Activated CD4-positive, alpha-beta T cell treated with anti-CD3 and anti-CD28 coated beads, Interleukin-2, amount 50 U/mL, for 4 hours (primary cell): ENCODE data around the gene ACADS.
A peak's percentile ranks its signal among the peaks of the same experiment; 100 is the strongest.

Experiments used
- DNase-seq, 2 experiments: peaks; one replicate each; pipeline ENCODE4 v3.0.0-alpha.2; 2020

Gene ACADS, protein sequence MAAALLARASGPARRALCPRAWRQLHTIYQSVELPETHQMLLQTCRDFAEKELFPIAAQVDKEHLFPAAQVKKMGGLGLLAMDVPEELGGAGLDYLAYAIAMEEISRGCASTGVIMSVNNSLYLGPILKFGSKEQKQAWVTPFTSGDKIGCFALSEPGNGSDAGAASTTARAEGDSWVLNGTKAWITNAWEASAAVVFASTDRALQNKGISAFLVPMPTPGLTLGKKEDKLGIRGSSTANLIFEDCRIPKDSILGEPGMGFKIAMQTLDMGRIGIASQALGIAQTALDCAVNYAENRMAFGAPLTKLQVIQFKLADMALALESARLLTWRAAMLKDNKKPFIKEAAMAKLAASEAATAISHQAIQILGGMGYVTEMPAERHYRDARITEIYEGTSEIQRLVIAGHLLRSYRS

GRCh38 chr12:120725659-120726509, at the start of gene ACADS:
Gene ACADS (plus strand): TSS chr12:120725826. CDS start chr12:120725886, 60 bp downstream.
- peak; percentile 83 for DNase-seq

DNA sequence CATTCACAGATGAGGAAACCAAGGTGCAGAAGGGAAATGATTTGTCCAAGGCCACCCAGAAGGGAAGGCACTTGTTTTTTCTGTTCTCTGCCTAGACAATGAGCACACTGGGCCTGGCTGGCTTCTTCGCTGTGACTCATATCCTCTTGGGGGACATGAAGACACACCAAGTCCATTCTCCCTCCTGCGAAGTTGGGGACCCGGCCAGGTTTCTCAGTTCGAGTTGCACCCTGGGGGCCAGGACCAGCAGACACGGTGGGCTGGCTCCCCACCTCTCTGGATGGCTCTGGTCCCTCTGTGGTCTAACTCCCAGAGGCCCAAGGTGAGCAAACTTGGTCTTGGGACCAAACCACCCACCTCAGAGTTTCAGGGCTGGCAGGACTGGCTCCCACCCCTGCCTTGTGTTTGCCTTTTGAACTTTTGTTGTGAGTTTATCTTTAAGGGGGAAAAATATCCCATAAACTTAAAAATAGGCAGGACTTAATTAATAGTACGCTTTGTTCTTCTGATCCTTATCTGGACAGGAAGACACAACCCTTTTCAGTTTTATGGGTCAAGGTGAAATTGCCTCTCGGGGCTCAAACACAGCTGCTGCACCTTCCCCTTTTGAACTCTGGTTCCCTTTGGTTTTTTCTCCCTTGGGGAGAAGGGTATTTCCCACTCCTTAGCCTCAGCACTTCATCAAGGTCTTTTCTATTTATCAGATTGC, 47.7 kb upstream of the ACADS start:
- DNase-seq, result no peak

GRCh38 chr12:120678572-120678971, 47.1 kb upstream of the ACADS start:
- DNase-seq, result no peak

GRCh38 chr12:120680165-120680738, 45.4 kb upstream of the ACADS start:
- no peak for DNase-seq

- DNase-seq, result no peak
Observed at GRCh38 chr12:120684523-120684932, 41.1 kb upstream of the ACADS start.

DNA sequence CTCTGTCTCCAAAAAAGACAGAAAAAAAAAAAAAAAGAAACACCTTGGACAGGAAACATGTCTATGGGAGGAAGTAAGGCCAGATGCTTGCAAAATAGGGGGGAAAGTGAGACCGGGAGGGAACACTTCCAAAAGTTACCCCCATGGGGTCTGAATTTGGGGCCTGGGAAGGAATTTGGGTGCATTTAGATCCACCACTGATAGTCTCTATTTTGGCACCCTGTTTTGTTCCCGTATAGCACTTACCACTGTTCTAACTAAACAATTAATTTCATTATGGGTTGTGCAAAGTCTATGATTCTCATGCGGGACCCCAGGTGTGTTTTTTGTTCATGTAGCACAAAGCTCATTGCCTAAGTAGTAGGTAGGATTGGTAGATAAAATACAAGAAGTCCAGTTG, 40.1 kb upstream of the ACADS start:
- DNase-seq, result no peak

- DNase-seq, result peak; percentile 95 to 96
Observed at GRCh38 chr12:120686151-120686689, 39.4 kb upstream of the ACADS start.

DNA sequence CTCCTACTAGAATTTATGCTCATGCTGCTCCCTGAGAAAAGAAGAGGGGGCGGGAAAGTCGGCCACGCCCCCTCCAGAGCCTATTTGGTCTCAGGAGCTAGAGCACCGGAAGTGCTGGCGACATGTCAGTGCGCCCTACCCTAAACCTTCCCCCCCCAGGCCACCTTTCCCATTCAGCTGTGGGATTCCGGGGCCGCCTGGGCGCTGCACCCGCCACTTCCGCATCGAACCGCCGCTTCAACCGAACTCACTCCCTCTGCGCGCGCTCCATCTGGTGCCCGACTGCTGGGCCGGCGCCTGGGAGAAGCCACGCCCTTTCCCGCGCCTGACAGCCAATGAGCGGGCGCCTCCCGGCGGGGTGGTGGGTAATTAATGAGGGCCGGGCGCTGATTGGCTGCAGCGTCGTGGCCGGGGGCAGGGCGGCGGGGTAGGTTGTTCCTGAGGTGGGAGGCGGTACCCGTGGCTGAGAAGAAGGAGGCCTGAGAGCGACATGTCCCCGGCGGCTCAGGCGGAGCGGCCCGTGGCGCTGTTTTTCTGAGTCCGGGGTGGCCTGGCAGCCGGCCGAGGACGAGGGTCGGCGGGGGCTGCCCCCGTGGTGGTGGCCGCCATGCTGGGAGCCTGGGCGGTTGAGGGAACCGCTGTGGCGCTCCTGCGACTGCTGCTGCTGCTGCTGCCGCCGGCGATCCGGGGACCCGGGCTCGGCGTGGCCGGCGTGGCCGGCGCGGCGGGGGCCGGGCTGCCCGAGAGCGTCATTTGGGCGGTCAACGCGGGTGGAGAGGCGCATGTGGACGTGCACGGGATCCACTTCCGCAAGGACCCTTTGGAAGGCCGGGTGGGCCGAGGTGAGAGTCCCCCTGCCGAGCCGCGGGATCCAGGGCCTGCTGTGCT, 38.7 kb upstream of the ACADS start, which contains the start of gene MLEC:
MLEC (plus strand) TSS at position 460 of the 888 bp plus-strand sequence; CDS start at position 608, 148 bp downstream.
- peak; percentile 98 to 99 for DNase-seq

GRCh38 chr12:120687578-120688289, 37.9 kb upstream of the ACADS start:
- peak; percentile 17 to 29 for DNase-seq

DNA sequence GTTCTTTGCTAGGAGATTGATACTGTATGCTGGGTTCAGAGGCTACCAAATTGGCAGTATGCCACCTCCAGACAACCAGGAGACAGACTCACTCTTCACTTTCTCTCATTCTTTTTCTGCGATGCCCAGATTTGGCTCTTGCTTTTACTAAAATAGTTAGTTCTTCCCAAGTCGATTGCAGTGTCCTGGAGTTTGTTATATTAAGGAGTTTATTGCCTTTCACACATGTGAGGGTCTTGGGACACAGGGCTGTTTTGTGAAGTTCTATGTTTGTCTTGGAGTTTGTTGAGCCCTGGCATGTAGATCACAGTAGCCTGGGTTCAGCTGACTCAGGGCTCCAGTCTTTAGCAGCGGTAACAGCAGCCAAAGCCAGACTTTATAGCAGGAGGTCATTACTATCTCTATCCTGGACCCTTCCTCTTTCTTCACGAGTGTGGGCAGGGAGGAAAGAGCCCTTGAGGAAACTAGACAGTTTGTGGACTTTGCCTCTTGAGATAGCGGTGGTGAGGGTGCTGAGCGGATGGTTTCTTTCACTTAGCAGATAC, 37.0 kb upstream of the ACADS start:
- DNase-seq, result no peak

DNA sequence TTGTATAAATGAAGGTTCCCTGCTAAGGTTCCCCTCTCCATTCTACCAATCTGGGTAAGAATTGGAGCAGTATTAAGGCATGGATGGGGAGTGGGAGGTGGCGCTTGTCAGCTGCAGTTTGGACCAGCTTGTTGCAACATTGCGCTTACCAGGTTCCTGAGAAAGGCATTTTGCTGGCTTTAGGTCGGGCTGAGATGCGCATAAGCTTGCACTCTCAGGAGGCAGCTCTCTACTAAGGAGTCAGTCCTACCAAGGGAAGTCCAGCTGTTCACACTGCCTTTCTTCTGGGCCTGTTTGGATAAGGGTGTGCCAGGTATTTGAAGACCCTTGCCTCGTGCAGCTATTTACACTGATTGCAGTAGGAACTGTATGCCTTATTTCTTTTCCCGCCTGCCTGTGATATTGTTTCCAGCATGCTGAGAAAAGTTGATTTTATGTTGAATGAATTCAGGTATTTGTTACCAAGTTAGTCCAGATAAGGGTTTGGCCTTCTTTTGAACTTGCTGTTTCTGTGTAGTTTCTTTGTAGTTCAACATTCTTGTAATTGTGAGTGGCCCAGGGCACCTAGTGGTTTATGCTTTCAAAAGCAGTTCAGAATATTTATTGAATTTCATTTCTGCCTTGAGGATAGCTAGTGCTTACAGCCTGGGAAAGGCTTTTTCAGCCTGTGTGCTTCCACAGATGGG, 36.1 kb upstream of the ACADS start:
- no peak for DNase-seq

- no peak for DNase-seq
Observed at GRCh38 chr12:120690083-120690450, 35.6 kb upstream of the ACADS start.

DNA sequence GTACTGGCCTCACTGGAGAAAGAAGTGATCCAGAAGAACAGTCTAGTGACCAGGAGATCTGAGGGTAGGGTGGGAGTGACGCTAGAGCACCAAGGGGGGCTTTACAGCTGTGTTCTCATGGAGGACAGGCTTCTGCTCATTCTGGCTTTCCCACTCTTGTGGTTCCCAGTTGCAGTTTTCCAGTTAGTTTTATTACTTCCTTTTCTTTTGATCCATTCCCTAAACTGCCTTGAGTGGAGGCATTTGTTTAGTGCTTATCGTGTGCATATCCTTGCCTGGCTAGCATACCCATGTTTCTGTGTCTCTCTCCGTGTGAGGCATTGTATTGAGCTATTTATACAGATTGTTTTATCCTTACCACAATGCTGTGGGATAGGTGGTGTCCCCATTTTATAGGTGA, 34.6 kb upstream of the ACADS start:
- DNase-seq, result no peak

DNA sequence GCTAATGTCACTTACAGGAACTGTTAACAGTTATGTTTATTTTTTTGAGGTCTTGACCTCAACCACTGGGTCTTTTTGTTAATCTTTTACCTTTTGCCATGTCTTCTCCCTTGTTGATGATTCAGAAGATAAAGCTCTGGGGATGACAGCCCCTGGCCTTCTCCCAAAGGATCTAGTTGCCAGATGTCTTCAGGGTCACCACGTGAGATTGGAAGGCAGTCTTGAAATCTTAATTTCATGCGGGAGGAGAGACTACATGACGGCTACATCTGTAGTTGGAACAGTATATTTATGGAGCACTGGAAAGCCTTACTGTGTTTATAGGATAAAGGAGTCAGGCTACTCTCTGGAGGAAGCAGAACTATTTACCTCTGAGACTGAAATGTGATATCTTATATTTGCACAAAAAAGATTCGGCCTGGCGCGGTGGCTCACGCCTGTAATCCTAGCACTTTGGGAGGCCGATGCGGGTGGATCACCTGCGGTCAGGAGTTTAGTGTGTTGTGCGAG, 33.0 kb upstream of the ACADS start:
- DNase-seq, result no peak

- DNase-seq, result no peak
Observed at GRCh38 chr12:120693848-120694247, 31.8 kb upstream of the ACADS start.

DNA sequence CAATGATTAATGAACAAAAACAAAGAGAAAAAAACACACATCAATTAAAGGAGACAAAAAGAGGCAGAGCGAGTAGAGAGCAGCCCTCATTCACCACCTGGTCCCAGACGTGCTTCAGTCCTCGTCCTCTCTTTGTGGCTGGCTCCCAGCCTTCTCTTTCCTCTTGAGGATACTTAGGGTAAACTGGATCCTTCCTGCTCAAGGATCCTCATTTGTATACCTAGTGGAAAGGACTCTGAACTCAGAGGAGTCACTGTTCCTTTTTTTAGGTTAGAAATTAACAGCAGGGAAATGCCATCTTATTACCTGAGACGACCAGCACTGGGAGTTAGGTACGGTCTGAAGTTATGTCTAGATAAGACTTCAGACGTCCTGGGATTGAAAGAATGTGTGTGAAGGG, 29.0 kb upstream of the ACADS start:
- no peak for DNase-seq

- no peak for DNase-seq
Observed at GRCh38 chr12:120697344-120697743, 28.3 kb upstream of the ACADS start.

GRCh38 chr12:120698665-120699064, 27.0 kb upstream of the ACADS start:
- no peak for DNase-seq

DNA sequence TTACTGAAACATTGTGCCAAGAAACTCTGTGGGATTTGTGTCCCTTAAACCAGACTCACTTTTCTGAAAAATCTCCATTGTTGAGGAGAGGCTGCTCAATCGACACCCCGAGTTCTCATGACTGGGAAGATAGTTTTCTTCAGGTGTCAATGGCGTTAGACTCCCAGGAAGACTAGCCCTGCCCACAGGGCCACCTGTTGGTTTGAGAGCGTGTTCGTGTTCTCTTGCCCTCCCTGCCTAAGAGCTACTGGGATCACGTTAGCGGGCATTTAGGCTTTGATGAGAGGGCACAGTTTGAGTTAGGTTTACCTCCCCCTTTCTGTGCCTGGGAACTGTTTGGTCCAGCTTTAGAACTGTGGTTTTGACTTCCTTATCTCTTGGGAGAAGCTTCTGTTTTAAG, 26.1 kb upstream of the ACADS start:
- DNase-seq, result no peak

DNA sequence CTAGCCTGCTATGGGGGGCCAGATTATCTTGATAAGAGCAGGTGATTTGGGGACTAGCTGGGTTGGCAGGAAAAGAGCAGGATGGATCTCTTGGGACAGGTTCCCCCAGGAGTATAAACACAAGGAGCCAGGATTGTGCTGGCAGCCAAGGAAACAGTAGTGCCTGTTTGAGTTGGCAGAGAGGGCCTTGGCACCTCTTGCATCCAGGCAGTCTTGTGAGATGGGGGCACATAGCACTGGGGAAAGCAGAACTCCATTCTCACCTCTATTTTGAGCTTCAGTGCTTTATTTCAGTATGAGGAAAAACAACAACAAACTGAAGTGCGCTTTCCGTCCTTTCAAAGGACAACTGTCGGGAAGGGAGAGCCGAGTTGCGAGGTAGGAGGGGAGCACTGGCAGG, 24.7 kb upstream of the ACADS start:
- no peak for DNase-seq
